ENCODE measurements around the gene SORCS3.

DNA sequence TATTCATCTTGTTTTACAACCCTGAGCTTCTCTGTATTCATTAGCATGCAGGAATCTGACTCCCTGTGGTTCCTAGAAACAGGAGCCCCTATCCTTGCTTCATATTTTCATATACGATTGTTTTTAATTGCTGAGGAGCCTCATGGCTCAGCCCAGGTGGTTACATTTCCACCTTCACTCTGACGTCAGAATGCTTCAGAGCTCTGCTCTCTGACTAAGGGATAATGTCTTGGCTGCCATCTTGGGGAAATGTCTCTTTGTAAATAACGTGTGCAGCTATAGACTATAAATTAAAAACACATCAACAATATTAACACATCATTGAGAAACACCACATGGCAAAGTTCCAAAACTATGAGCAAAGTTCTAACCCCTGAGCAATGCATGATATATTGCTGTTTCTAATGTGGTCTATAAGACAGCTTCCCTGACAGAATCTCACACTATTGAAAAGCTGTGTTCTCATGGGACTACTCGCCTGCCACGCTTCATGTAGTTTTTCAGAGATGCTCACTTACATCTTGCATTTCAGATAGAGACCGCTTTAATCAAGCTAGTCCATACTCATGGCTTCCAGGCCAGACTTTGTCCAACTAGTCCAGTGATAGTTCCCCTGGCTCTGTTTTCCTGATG lies 227.0 kb downstream of the SORCS3 start:
- TF ChIP-seq, protein P1, sequence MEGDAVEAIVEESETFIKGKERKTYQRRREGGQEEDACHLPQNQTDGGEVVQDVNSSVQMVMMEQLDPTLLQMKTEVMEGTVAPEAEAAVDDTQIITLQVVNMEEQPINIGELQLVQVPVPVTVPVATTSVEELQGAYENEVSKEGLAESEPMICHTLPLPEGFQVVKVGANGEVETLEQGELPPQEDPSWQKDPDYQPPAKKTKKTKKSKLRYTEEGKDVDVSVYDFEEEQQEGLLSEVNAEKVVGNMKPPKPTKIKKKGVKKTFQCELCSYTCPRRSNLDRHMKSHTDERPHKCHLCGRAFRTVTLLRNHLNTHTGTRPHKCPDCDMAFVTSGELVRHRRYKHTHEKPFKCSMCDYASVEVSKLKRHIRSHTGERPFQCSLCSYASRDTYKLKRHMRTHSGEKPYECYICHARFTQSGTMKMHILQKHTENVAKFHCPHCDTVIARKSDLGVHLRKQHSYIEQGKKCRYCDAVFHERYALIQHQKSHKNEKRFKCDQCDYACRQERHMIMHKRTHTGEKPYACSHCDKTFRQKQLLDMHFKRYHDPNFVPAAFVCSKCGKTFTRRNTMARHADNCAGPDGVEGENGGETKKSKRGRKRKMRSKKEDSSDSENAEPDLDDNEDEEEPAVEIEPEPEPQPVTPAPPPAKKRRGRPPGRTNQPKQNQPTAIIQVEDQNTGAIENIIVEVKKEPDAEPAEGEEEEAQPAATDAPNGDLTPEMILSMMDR (IDR thresholded peaks at IDR 0.05; ENCODE audit: insufficient read depth, low read length), result no peak
- TF ChIP-seq GABPA (IDR thresholded peaks at IDR 0.05; ENCODE audit: low read depth), result no peak

All from HL-60 (cell line).